ENCODE measurements around the gene ZNF611. TPM values are rescaled to one million over a fixed set of nuclear protein-coding genes. Genes with fewer than 3 reads are reported as not detected.
A peak's percentile ranks its signal among the peaks of the same experiment; 100 is the strongest.
"Not testable (repeated sequence)": the region's sequence is repeated elsewhere in the genome, so short reads cannot be mapped to it uniquely, and the experiment has no call there.

Gene ZNF611
- total RNA-seq, result 10 to 100 TPM in 3 of 4 donors, 1 to 10 TPM in 1; 7.2 to 29.7 (median 25.0) TPM

- peak within 1 kb of the TSS; percentile 66 to 89 for H3K4me3 ChIP-seq
- no peaks in the 10 kb centered on the region for H3K9me3 ChIP-seq
- H3K27me3 ChIP-seq, result no peaks in the 10 kb centered on the region
- DNase-seq, result peak; percentile 98 to 99
- H3K4me1 ChIP-seq, result no peaks in the 10 kb centered on the region
- no peaks in the 10 kb centered on the region for H3K36me3 ChIP-seq
- TF ChIP-seq POLR2A (IDR thresholded peaks at IDR 0.05) (peak; percentile 82 to 90), CTCF (IDR thresholded peaks at IDR 0.05) (peak; percentile 56 to 90 (median 82))
- intact Hi-C loops (cut with DNase I; ENCODE audit: low total_unique reads), result no loop called here
- H3K27ac ChIP-seq, result peak within 1 kb of the TSS; percentile 88 to 91
Measured at GRCh38 chr19:52734893-52735661, at the start of gene ZNF611. Gene ZNF611, minus strand, starts transcription at chr19:52735044. Its CDS starts 19,150 bp downstream, at chr19:52715894.

- intact Hi-C loops (cut with DNase I; ENCODE audit: low total_unique reads); DNase-seq; H3K4me1 ChIP-seq; H3K9me3 ChIP-seq; H3K4me3 ChIP-seq; H3K27ac ChIP-seq; H3K27me3 ChIP-seq; H3K36me3 ChIP-seq: not testable (repeated sequence)
Measured at GRCh38 chr19:52782864-52783263, 48.0 kb upstream of the ZNF611 start.

GRCh38 chr19:52778811-52779210, 44.0 kb upstream of the ZNF611 start:
- Histone ChIP-seq H3K27me3 (no peaks in the 10 kb centered on the region), H3K4me1 (no peaks in the 10 kb centered on the region), H3K36me3 (no peaks in the 10 kb centered on the region), H3K9me3 (no peaks in the 10 kb centered on the region), H3K27ac (no peak overlapping the region), H3K4me3 (no peak overlapping the region)
- no peak for DNase-seq
- intact Hi-C loops (cut with DNase I; ENCODE audit: low total_unique reads), result no loop called here
- no peak for TF ChIP-seq POLR2A (IDR thresholded peaks at IDR 0.05)
- no peak for TF ChIP-seq CTCF (IDR thresholded peaks at IDR 0.05)

- H3K27ac ChIP-seq; DNase-seq; H3K4me1 ChIP-seq; H3K9me3 ChIP-seq; H3K27me3 ChIP-seq; intact Hi-C loops (cut with DNase I; ENCODE audit: low total_unique reads); H3K4me3 ChIP-seq; H3K36me3 ChIP-seq: not testable (repeated sequence)
Measured at GRCh38 chr19:52756447-52756846, 21.6 kb upstream of the ZNF611 start.

GRCh38 chr19:52749780-52750179, 14.9 kb upstream of the ZNF611 start:
- no peak for DNase-seq
- intact Hi-C loops (cut with DNase I; ENCODE audit: low total_unique reads), result no loop called here
- Histone ChIP-seq H3K36me3 (no peaks in the 10 kb centered on the region), H3K4me1 (no peaks in the 10 kb centered on the region), H3K27me3 (no peaks in the 10 kb centered on the region), H3K9me3 (no peaks in the 10 kb centered on the region), H3K27ac (no peak overlapping the region), H3K4me3 (no peak overlapping the region)
- TF ChIP-seq POLR2A (IDR thresholded peaks at IDR 0.05) (no peak), CTCF (IDR thresholded peaks at IDR 0.05) (no peak)

- peak; percentile 38 to 39 for DNase-seq
- no peaks in the 10 kb centered on the region for H3K27me3 ChIP-seq
- intact Hi-C loops (cut with DNase I; ENCODE audit: low total_unique reads), result no loop called here
- H3K27ac ChIP-seq, result no peak overlapping the region
- no peak for TF ChIP-seq POLR2A (IDR thresholded peaks at IDR 0.05)
- TF ChIP-seq CTCF (IDR thresholded peaks at IDR 0.05), result peak; percentile 30 to 57 (median 54)
- H3K4me1 ChIP-seq, result no peaks in the 10 kb centered on the region
- no peaks in the 10 kb centered on the region for H3K36me3 ChIP-seq
- no peak overlapping the region for H3K4me3 ChIP-seq
- H3K9me3 ChIP-seq, result no peaks in the 10 kb centered on the region
Measured at GRCh38 chr19:52748336-52748950, 13.6 kb upstream of the ZNF611 start.

GRCh38 chr19:52745919-52746318, 11.1 kb upstream of the ZNF611 start:
- H3K36me3 ChIP-seq; H3K4me1 ChIP-seq; H3K9me3 ChIP-seq; H3K27me3 ChIP-seq; intact Hi-C loops (cut with DNase I; ENCODE audit: low total_unique reads); DNase-seq; H3K27ac ChIP-seq; H3K4me3 ChIP-seq: not testable (repeated sequence)
